Effector CD4-positive, alpha-beta T cell (primary cell): ENCODE results near the gene MAN1C1.

Experiments
- DNase-seq: peaks from one replicate; pipeline ENCODE4 v3.0.0-alpha.2; 2020

The MAN1C1 gene

GRCh38 chr1:25765923-25766589, 149.5 kb downstream of the MAN1C1 start:
- DNase-seq, result no peak

- no peak for DNase-seq
These were observed 150.3 kb downstream of the MAN1C1 start for GRCh38 chr1:25766721-25767436.

- DNase-seq, result no peak
These were observed 150.8 kb downstream of the MAN1C1 start for GRCh38 chr1:25767437-25767770.

GRCh38 chr1:25768999-25769398, 152.4 kb downstream of the MAN1C1 start:
- no peak for DNase-seq

- no peak for DNase-seq
These were observed 153.2 kb downstream of the MAN1C1 start for GRCh38 chr1:25769625-25770383.

GRCh38 chr1:25770541-25771220, 154.1 kb downstream of the MAN1C1 start:
- DNase-seq, result no peak

GRCh38 chr1:25771221-25772114, 154.9 kb downstream of the MAN1C1 start:
- no peak for DNase-seq

GRCh38 chr1:25772164-25772563, 155.6 kb downstream of the MAN1C1 start:
- no peak for DNase-seq

- no peak for DNase-seq
These were observed 156.2 kb downstream of the MAN1C1 start for GRCh38 chr1:25772692-25773245.

- DNase-seq, result no peak
These were observed 157.0 kb downstream of the MAN1C1 start for GRCh38 chr1:25773441-25774125.

GRCh38 chr1:25774206-25774803, 157.7 kb downstream of the MAN1C1 start:
- DNase-seq, result no peak

GRCh38 chr1:25774921-25775771, 158.6 kb downstream of the MAN1C1 start:
- peak; percentile 79 for DNase-seq

- DNase-seq, result no peak
These were observed 162.8 kb downstream of the MAN1C1 start for GRCh38 chr1:25779388-25779787.

- DNase-seq, result no peak
These were observed 163.3 kb downstream of the MAN1C1 start for GRCh38 chr1:25779894-25780293.

- DNase-seq, result no peak
These were observed 163.9 kb downstream of the MAN1C1 start for GRCh38 chr1:25780318-25781129.

GRCh38 chr1:25781130-25781433, 164.5 kb downstream of the MAN1C1 start:
- DNase-seq, result no peak

- DNase-seq, result no peak
These were observed 166.1 kb downstream of the MAN1C1 start for GRCh38 chr1:25782608-25783201.

- DNase-seq, result no peak
These were observed 168.0 kb downstream of the MAN1C1 start for GRCh38 chr1:25784575-25785051.
